GM12891 (cell line): ENCODE measurements around the gene OXGR1.

Experiments used
- DNase-seq: peaks from one replicate; pipeline ENCODE4 v3.0.0; 2011; ENCODE audit warnings: low spot score; ENCODE audit not compliant: insufficient read length
- FAIRE-seq: peaks from 2 replicates; lab custom pipeline; 2011; peaks lifted over from hg19 to GRCh38; lab: Jason Lieb, UNC
- PAX5 ChIP-seq: IDR thresholded peaks from 2 replicates; pipeline ENCODE4 v1.6.1; 2011; ENCODE audit warnings: low read length, moderate library complexity, mild to moderate bottlenecking; ENCODE audit not compliant: insufficient read depth, severe bottlenecking
- POLR2A ChIP-seq: IDR thresholded peaks from 2 replicates; pipeline ENCODE4 v1.6.1; 2011; ENCODE audit warnings: low read depth, low read length, control low read depth
- POLR2AphosphoS5 ChIP-seq: IDR thresholded peaks from 2 replicates; pipeline ENCODE4 v1.6.1; 2011; ENCODE audit warnings: low read depth, low read length, control low read depth
- POU2F2 ChIP-seq: IDR thresholded peaks from 2 replicates; pipeline ENCODE4 v1.6.1; 2011; ENCODE audit warnings: low read depth, mild to moderate bottlenecking, control low read depth, low read length, moderate library complexity
- SPI1 ChIP-seq: IDR thresholded peaks from 2 replicates; pipeline ENCODE4 v1.6.1; 2011; ENCODE audit warnings: low read depth, low read length, control low read depth
- TAF1 ChIP-seq: IDR thresholded peaks from 2 replicates; pipeline ENCODE4 v1.6.1; 2011; ENCODE audit warnings: low read depth, low read length, control low read depth

OXGR1 gene

DNA sequence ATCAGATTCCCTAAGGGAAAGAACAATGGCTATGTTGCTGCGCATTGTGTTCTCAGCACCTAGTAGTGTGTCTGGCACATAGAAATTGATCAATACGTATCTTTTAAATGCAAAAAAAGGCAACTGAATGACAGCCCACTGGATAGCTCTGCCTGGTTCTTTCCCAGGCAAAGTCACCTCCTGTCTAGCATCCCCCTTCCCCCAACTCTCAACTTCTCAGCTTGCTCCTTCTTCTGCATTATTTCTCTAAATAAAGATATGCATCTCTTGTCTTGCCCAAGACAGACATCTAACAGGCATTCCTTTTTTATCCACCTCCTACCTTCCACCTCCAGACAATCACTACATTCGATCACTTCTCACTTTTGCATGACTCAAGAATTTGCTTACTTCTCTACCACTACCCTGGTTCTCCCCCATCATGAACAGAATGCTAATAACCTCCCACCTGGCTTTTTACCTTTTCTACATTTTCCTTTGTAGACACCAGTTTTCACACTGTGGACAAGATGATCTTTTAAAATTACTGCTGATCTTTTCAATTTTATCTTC lies 26.5 kb upstream of the OXGR1 start:
- TF ChIP-seq PAX5 (no peak), POU2F2 (no peak), SPI1 (no peak), TAF1 (no peak), POLR2AphosphoS5 (no peak), POLR2A (no peak)
- FAIRE-seq = no peak

GRCh38 chr13:97020194-97020593 lies 25.9 kb upstream of the OXGR1 start:
- TF ChIP-seq POLR2A (no peak), POU2F2 (no peak), PAX5 (no peak), SPI1 (no peak), TAF1 (no peak), POLR2AphosphoS5 (no peak)
- DNase-seq = no peak
- FAIRE-seq = no peak

More for the DNA sequence above, 26.5 kb upstream of the OXGR1 start:
- no peak for DNase-seq

DNA sequence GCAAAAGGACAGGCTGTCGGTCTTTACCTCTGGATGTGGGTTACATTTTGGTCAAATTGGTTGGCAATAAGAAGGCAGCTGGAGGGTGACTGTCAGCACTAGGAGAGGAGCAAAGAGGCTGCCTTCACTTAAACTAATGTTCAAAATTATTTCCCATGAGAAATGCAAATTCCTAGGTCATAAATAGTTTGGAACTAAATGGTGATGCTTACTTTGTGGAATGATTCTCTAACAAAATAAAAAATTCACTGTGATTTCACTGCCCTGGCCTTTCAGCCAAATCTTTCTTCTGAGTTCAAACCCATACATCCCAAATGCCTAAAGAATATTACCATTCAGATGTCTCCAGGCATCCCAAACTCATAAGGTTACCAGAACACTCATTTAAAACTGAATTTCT lies 25.0 kb upstream of the OXGR1 start:
- no peak for TF ChIP-seq SPI1
- no peak for TF ChIP-seq POU2F2
- no peak for TF ChIP-seq PAX5
- no peak for TF ChIP-seq POLR2AphosphoS5
- no peak for TF ChIP-seq TAF1
- TF ChIP-seq POLR2A = no peak
- no peak for DNase-seq
- no peak for FAIRE-seq

- TF ChIP-seq PAX5 (no peak), POLR2AphosphoS5 (no peak), POU2F2 (no peak), TAF1 (no peak), POLR2A (no peak), SPI1 (no peak)
- FAIRE-seq = peak; percentile 13
- DNase-seq = no peak
Observed at GRCh38 chr13:97018029-97018819, 23.9 kb upstream of the OXGR1 start.

GRCh38 chr13:97017322-97017721 lies 23.0 kb upstream of the OXGR1 start:
- DNase-seq (no peak), FAIRE-seq (no peak)
- no peak for TF ChIP-seq POU2F2
- no peak for TF ChIP-seq TAF1
- no peak for TF ChIP-seq PAX5
- TF ChIP-seq POLR2A = no peak
- no peak for TF ChIP-seq SPI1
- no peak for TF ChIP-seq POLR2AphosphoS5

- FAIRE-seq (no peak), DNase-seq (no peak)
- TF ChIP-seq POU2F2 = no peak
- no peak for TF ChIP-seq POLR2AphosphoS5
- no peak for TF ChIP-seq PAX5
- no peak for TF ChIP-seq SPI1
- TF ChIP-seq TAF1 = no peak
- TF ChIP-seq POLR2A = no peak
Observed at GRCh38 chr13:97015661-97016350, 21.5 kb upstream of the OXGR1 start.

- TF ChIP-seq PAX5 = no peak
- no peak for TF ChIP-seq POLR2A
- no peak for TF ChIP-seq POLR2AphosphoS5
- TF ChIP-seq TAF1 = no peak
- no peak for TF ChIP-seq SPI1
- TF ChIP-seq POU2F2 = no peak
- FAIRE-seq (no peak), DNase-seq (no peak)
Observed at GRCh38 chr13:97012251-97013048, 18.2 kb upstream of the OXGR1 start.

- DNase-seq (no peak), FAIRE-seq (no peak)
- TF ChIP-seq TAF1 (no peak), PAX5 (no peak)
Observed at GRCh38 chr13:97011446-97012131, 17.3 kb upstream of the OXGR1 start.
